VCaP (cell line): ENCODE results near the gene GPATCH4.
"Not testable (repeated sequence)": the region's sequence is repeated elsewhere in the genome, so short reads cannot be mapped to it uniquely, and the experiment has no call there.

Source experiments
- H3K27ac ChIP-seq: fragments of 450-650 bp; 2 replicates; pipeline ENCODE4 v1.5.1; 2017
- CTCF ChIP-seq: fragments of 450-650 bp; conservative IDR thresholded peaks from 2 replicates; pipeline ENCODE4 v1.5.1; 2017; ENCODE audit warnings: mild to moderate bottlenecking, moderate library complexity

GPATCH4 gene

GRCh38 chr1:156640842-156641706, 39.8 kb upstream of the GPATCH4 start:
- TF ChIP-seq CTCF: no peak

GRCh38 chr1:156639601-156640101, 38.4 kb upstream of the GPATCH4 start:
- no peak for TF ChIP-seq CTCF
- H3K27ac ChIP-seq: no peak overlapping the region

More at GRCh38 chr1:156640842-156641706, 39.8 kb upstream of the GPATCH4 start:
- H3K27ac ChIP-seq: no peak overlapping the region

- no peak for TF ChIP-seq CTCF
These were observed 37.1 kb upstream of the GPATCH4 start for GRCh38 chr1:156638189-156638985.

GRCh38 chr1:156632355-156632754, 31.1 kb upstream of the GPATCH4 start:
- H3K27ac ChIP-seq: no peak overlapping the region
- TF ChIP-seq CTCF: no peak

More at GRCh38 chr1:156638189-156638985, 37.1 kb upstream of the GPATCH4 start:
- no peak overlapping the region for H3K27ac ChIP-seq

GRCh38 chr1:156631152-156631551, 29.9 kb upstream of the GPATCH4 start:
- H3K27ac ChIP-seq: not testable (repeated sequence)

- TF ChIP-seq CTCF: no peak
- no peak overlapping the region for H3K27ac ChIP-seq
These were observed 28.7 kb upstream of the GPATCH4 start for GRCh38 chr1:156629823-156630449.

- H3K27ac ChIP-seq: no peak overlapping the region
- peak; percentile 76 for TF ChIP-seq CTCF
These were observed 26.1 kb upstream of the GPATCH4 start for GRCh38 chr1:156627313-156627880.
